Immature natural killer cell (primary cell): Measurements from ENCODE around the gene CDH23. TPM values are rescaled to one million over a fixed set of nuclear protein-coding genes. Genes with fewer than 3 reads are reported as not detected.

Experiments
- DNase-seq, 3 donors: peaks; one replicate each; pipeline ENCODE4 v3.0.0; 2022; ENCODE audit warnings: mixed read lengths in 1 of 3
- H3K27ac Mint-ChIP-seq, 6 donors: one replicate each; pipeline ENCODE4 v1.8.0; 2020; ENCODE audit warnings: mixed read lengths in 6 of 6, mild to moderate bottlenecking in 5 of 6, inconsistent platforms in 4 of 6, moderate library complexity in 3 of 6
- H3K27me3 Mint-ChIP-seq, 3 donors: one replicate each; pipeline ENCODE4 v1.8.0; 2020 to 2021; ENCODE audit warnings: low read depth in 3 of 3, mild to moderate bottlenecking in 3 of 3, mixed read lengths in 3 of 3, moderate library complexity in 3 of 3, inconsistent platforms in 1 of 3
- H3K36me3 Mint-ChIP-seq, 3 donors: one replicate each; pipeline ENCODE4 v1.8.0; 2020; ENCODE audit warnings: mixed read lengths in 3 of 3, inconsistent platforms in 2 of 3, mild to moderate bottlenecking in 2 of 3
- H3K4me1 Mint-ChIP-seq, 2 donors: one replicate each; pipeline ENCODE4 v1.8.0; 2020; ENCODE audit warnings: inconsistent platforms in 2 of 2, mild to moderate bottlenecking in 2 of 2, mixed read lengths in 2 of 2, moderate library complexity in 1 of 2
- H3K4me3 Mint-ChIP-seq, 5 donors: one replicate each; pipeline ENCODE4 v1.8.0; 2020; ENCODE audit warnings: mild to moderate bottlenecking in 5 of 5, mixed read lengths in 5 of 5, inconsistent platforms in 3 of 5, moderate library complexity in 3 of 5
- H3K9me3 Mint-ChIP-seq, 6 donors: one replicate each; pipeline ENCODE4 v1.8.0; 2020; ENCODE audit warnings: mild to moderate bottlenecking in 6 of 6, mixed read lengths in 6 of 6, inconsistent platforms in 4 of 6, moderate library complexity in 3 of 6
- polyA plus RNA-seq, 3 donors: library from polyadenylated mRNA; unstranded; fragments of 300-500 nt; fragmentation: Illumina TruSeq; gene quantifications; one replicate each; pipeline ENCODE4 v1.2.3, GENCODE V29; 2021

The CDH23 gene
- polyA plus RNA-seq, 3 donors from 2014 or later = 0.47 to 0.59 TPM; not detected in 1

DNA sequence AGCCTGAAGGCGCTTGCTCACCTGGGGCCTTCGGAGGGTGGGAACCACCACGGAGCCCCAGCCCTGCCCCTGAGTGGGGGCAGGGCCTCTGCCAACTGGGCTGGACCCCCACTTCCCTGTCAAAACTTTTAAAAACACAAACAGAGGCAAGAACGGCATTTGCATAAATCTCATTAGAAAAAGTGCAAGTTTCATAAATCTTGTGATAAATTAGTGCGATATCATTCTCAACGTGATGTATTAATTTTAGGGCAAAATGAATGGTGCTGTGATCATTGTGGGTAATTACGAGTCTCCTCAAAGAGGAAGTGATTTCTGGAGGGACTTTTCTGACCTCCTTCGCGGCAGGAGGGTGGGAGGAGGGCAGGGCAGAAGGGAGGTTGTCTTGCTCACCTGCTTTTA, 98.3 kb downstream of the CDH23 start:
- DNase-seq = no peak
- H3K27ac Mint-ChIP-seq = no peak overlapping the region
- H3K4me1 Mint-ChIP-seq = no peaks in the 10 kb centered on the region
- no peak overlapping the region for H3K4me3 Mint-ChIP-seq
- H3K36me3 Mint-ChIP-seq = no peaks in the 10 kb centered on the region
- peaks cover 0 to 5% (median 4%) of the 10 kb centered on the region in 3 donors for H3K27me3 Mint-ChIP-seq
- no peaks in the 10 kb centered on the region for H3K9me3 Mint-ChIP-seq

DNA sequence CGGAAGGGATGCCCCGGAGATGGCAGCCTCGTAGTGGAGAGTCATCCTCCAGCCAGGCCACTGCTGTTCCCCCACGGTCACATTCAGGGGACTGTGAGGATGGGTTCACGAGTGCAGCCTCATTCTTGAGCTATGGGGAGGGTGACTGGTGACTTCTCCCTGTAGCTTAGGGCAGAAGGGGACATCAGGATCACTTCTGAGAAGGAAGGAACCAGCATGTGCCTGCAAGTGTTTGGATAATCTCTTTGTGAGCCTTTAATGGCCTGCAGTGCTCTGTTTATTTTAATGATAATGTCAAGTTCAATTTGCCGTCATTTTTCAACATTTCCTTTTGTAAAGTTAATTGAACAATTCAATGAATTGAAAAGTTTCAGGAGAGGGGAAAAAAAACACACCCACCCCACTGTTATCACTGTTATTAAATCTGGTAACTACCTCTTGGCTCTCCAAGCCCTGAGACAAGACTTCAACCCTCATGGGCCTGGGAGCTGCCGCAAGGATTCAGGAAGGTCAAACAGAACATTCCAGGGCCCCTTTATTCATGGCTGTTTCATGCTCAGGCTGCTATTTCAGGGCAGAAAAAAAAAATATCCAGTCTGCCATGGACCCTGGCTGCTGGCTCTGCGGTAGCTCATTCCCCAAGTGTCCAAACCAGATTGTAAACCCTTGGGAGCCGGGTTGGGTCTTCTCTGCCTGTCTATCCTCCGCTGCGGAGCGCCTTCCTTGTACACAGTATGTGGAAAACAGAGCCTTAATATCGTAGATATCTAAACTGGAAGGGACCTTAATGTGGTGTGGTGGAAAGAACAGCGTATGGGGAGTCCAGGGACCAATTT, 100.4 kb downstream of the CDH23 start:
- no peak overlapping the region for H3K4me3 Mint-ChIP-seq
- no peaks in the 10 kb centered on the region for H3K9me3 Mint-ChIP-seq
- no peak for DNase-seq
- H3K27me3 Mint-ChIP-seq = peaks cover 0 to 7% (median 4%) of the 10 kb centered on the region in 3 donors
- H3K4me1 Mint-ChIP-seq = no peaks in the 10 kb centered on the region
- H3K36me3 Mint-ChIP-seq = no peaks in the 10 kb centered on the region
- no peak overlapping the region for H3K27ac Mint-ChIP-seq

DNA sequence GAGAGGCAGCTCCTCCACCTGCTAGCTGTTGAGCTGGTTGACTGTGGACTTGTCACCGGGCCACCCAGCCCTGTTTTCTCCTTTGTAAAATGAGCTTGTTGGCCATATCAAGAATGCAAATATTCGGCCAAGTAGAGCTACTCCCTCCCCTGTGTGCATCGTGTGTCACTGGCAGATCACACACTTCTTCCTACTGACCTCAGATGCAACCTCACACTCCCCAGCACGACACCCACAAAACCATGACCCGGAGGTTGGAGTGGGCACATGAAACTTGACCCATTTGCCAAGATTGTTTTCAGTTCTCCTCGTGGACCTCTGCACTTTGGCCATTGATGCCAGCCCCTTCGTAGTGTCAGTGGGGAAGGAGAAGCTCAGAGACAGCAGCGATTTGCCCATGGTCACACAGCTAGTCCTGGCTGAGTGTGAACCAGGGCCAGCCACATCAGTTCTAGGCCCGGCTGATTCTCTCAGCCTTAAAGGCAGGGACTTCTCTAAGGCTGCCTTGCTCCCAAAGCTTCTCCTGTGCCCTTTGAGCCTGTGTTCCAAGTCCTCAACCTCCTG, 101.1 kb downstream of the CDH23 start:
- peaks cover 0 to 7% (median 4%) of the 10 kb centered on the region in 3 donors for H3K27me3 Mint-ChIP-seq
- no peaks in the 10 kb centered on the region for H3K36me3 Mint-ChIP-seq
- no peaks in the 10 kb centered on the region for H3K9me3 Mint-ChIP-seq
- H3K4me1 Mint-ChIP-seq = no peaks in the 10 kb centered on the region
- DNase-seq = no peak
- no peak overlapping the region for H3K4me3 Mint-ChIP-seq
- H3K27ac Mint-ChIP-seq = no peak overlapping the region

DNA sequence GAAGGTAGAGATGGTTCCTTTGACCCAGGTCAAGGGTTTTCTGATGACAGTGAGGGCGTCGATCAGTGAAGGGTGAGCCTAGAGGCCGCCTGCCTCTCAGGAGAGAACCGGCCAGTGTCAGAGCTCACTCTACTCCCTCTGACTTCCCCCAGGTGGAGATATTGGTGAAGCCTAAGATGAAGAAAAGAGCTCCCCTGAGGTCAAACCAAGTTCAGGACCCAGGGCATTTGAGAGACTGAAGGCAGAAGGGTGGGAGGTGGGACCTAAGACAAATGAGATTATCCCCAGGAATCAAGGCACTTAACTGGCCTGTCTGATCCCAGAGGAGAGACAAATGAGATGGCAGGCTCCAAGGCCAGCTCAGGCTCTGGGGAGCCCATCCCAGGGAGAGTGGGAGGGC, 104.7 kb downstream of the CDH23 start:
- no peak for DNase-seq
- Mint-ChIP-seq H3K4me3 (no peak overlapping the region), H3K27me3 (peaks cover 2 to 5% (median 4%) of the 10 kb centered on the region in 3 donors), H3K36me3 (no peaks in the 10 kb centered on the region), H3K9me3 (no peaks in the 10 kb centered on the region), H3K27ac (no peak overlapping the region), H3K4me1 (no peaks in the 10 kb centered on the region)

DNA sequence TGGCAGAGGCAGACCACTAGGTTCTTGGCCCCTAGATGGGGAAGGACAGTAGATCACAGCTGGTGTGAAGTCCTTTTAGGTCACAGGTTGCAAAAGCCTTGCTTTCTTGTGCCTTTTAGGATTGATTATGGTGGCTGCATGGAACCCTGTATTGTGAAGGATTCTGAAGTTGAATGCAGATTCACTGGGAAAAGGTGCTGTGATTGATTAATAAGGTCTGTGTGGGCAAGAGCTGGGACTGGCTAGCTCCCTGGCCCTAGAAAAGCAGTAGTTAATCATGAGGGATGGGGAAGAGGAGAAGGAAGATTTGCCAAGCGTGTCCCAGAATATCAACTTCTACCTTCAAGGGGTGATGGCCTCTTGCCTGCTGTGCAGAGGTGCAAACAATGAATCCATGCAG, 105.5 kb downstream of the CDH23 start:
- H3K27me3 Mint-ChIP-seq = peaks cover 2 to 5% (median 3%) of the 10 kb centered on the region in 3 donors
- no peak overlapping the region for H3K27ac Mint-ChIP-seq
- no peaks in the 10 kb centered on the region for H3K4me1 Mint-ChIP-seq
- H3K4me3 Mint-ChIP-seq = no peak overlapping the region
- DNase-seq = no peak
- no peaks in the 10 kb centered on the region for H3K9me3 Mint-ChIP-seq
- no peaks in the 10 kb centered on the region for H3K36me3 Mint-ChIP-seq

DNA sequence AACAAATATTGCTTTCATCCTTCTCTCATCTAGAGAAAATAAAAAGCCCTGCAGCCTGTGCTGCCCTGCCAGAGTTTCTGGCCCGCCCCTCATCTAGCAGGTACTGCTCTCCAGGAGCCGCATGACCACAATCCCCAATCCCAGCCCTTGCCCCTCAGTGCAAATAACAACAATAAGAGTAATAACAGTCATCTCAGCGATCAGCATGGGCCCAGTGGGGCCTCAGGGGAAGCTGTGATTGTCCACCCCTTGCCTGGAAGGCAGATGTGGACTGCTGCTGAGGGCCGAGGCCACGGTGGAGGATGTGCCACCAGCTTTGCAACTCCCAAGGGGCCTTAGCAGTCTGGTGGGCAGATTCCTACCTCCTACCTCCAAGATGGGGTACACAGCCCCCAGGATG, 106.1 kb downstream of the CDH23 start:
- H3K9me3 Mint-ChIP-seq = no peaks in the 10 kb centered on the region
- peaks cover 2 to 3% (median 2%) of the 10 kb centered on the region in 3 donors for H3K27me3 Mint-ChIP-seq
- DNase-seq = no peak
- no peaks in the 10 kb centered on the region for H3K4me1 Mint-ChIP-seq
- H3K4me3 Mint-ChIP-seq = no peak overlapping the region
- no peaks in the 10 kb centered on the region for H3K36me3 Mint-ChIP-seq
- no peak overlapping the region for H3K27ac Mint-ChIP-seq

DNA sequence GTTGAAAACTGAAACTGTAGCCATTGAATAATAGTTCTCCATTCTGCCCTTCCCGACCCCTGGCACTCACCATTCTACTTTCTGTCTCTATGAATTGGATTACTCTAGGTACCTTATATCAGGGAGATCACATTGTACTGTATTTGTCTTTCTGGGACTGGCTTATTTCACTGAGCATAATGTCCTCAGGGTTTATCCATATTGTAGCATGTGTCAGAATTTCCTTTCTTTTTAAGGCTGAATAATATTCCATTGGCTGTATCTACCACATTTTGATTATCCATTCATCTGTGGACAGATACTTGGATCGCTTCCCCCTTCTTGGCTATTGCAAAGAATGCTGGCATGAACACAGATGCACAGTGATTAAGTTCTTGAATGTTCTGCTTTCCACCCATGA, 107.4 kb downstream of the CDH23 start:
- Mint-ChIP-seq H3K9me3 (no peaks in the 10 kb centered on the region), H3K36me3 (no peaks in the 10 kb centered on the region), H3K4me3 (no peak overlapping the region), H3K4me1 (no peaks in the 10 kb centered on the region), H3K27me3 (peaks cover 2 to 3% (median 2%) of the 10 kb centered on the region in 3 donors), H3K27ac (no peak overlapping the region)
- DNase-seq = no peak

DNA sequence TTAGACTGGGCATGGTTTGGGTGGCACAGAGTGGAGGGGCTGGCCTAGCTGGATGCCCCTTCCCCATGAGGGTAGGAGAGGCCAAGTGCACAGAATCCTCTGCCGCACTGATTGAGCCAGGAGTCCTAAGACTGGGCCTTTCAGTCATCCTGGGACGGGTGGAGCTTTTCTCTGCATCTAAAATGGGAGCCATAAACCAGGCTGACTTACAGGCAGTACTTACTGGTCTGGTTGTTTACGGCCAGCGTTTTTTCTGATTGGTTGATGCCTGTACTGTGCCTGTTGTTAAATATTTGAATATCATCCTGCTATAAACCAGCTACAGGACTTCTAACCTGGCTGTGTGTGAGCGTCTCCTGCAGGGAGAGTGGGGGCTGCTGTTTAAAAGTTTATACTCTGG, 107.8 kb downstream of the CDH23 start:
- H3K27ac Mint-ChIP-seq = no peak overlapping the region
- H3K27me3 Mint-ChIP-seq = peaks cover 2 to 3% (median 2%) of the 10 kb centered on the region in 3 donors
- no peak for DNase-seq
- H3K4me3 Mint-ChIP-seq = no peak overlapping the region
- no peaks in the 10 kb centered on the region for H3K4me1 Mint-ChIP-seq
- no peaks in the 10 kb centered on the region for H3K36me3 Mint-ChIP-seq
- no peaks in the 10 kb centered on the region for H3K9me3 Mint-ChIP-seq

DNA sequence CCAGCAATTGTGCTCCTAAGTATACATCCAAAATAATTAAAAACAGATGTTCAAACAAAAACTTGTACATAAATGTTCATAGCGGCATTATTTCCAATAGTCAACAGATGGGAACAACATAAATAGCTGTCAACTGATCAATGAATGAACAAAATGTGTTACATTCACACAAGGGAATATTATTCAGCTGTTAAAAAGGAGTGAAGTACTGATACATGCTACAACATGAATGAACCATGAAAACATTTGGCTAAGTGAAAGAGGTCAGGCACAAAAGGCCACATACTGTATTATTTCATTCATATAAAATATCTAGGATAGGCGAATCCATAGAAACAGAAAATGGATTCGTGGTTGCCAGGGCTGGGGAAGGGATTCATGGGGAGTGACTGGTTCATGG, 109.1 kb downstream of the CDH23 start:
- Mint-ChIP-seq H3K27me3 (peaks cover 0 to 3% (median 2%) of the 10 kb centered on the region in 3 donors), H3K4me3 (no peak overlapping the region), H3K9me3 (no peaks in the 10 kb centered on the region), H3K4me1 (no peaks in the 10 kb centered on the region), H3K27ac (no peak overlapping the region), H3K36me3 (no peaks in the 10 kb centered on the region)
- no peak for DNase-seq

DNA sequence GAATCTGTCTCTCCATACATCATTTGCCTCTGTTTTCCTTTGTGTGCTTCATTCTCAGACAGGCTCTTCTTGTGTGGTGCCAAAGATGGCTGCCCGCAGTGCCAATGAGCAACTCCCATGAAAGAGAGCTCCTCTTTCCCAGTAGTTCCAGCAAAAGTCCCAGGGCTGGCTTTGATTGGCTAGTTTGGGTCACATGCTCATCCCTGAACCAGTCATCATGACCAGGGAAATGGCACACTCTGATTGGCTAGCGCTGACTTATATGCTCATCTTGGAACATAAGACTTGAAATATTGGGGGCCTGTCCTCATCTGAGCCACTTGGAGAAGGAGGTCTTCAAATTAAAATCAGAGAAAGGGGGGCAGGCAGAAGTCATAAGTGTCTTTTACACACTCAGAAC, 112.7 kb downstream of the CDH23 start:
- no peak overlapping the region for H3K27ac Mint-ChIP-seq
- H3K36me3 Mint-ChIP-seq = no peaks in the 10 kb centered on the region
- no peaks in the 10 kb centered on the region for H3K9me3 Mint-ChIP-seq
- H3K4me1 Mint-ChIP-seq = no peaks in the 10 kb centered on the region
- DNase-seq = no peak
- H3K4me3 Mint-ChIP-seq = no peak overlapping the region
- peaks cover 0 to 3% (median 2%) of the 10 kb centered on the region in 3 donors for H3K27me3 Mint-ChIP-seq

DNA sequence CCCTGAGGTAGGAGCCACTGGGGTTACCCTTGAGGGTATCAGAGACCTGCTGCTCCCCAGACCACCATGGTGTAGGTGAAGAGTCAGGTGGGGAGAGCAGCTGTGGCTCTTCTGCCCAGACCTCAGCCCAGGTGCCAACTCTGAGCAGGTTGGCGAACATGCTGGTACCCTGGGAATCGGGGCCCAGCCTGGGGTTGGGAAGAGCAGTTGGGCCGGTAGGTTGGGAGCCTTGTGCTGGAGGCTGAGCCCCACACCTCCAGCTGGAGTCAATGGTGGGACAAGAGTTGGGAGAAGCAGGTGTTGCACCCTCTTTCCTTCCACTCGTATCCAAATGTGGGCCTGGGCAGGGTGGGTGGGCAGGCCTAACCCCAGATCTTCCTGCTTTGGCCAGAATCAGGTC, 114.5 kb downstream of the CDH23 start:
- DNase-seq = no peak
- H3K27me3 Mint-ChIP-seq = peaks cover 0 to 3% (median 0%) of the 10 kb centered on the region in 3 donors
- no peaks in the 10 kb centered on the region for H3K36me3 Mint-ChIP-seq
- H3K9me3 Mint-ChIP-seq = no peaks in the 10 kb centered on the region
- no peak overlapping the region for H3K4me3 Mint-ChIP-seq
- H3K27ac Mint-ChIP-seq = no peak overlapping the region
- no peaks in the 10 kb centered on the region for H3K4me1 Mint-ChIP-seq

DNA sequence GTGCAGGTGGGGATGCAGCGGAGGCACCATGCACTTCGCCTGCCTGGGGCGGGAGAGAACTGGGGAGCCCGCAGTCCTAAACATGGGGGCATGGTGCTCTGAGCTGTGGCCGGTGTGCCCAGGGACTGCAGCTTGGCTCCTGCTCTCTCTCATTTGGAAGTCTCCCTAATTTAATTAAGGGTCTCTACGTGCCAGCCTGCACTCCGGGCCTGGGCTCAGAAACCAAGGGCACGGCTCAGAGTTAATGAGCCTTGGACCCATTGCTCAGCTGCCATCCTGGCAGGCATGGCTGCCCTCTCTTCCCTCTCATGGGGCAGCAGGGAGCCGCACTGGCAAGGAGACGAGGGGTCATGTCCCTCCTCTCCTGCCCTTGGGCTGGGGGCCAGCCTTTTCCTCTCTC, 115.6 kb downstream of the CDH23 start:
- no peaks in the 10 kb centered on the region for H3K4me1 Mint-ChIP-seq
- H3K4me3 Mint-ChIP-seq = no peak overlapping the region
- H3K27ac Mint-ChIP-seq = no peak overlapping the region
- H3K27me3 Mint-ChIP-seq = peaks cover 0 to 3% (median 0%) of the 10 kb centered on the region in 3 donors
- H3K36me3 Mint-ChIP-seq = no peaks in the 10 kb centered on the region
- DNase-seq = no peak
- no peaks in the 10 kb centered on the region for H3K9me3 Mint-ChIP-seq

DNA sequence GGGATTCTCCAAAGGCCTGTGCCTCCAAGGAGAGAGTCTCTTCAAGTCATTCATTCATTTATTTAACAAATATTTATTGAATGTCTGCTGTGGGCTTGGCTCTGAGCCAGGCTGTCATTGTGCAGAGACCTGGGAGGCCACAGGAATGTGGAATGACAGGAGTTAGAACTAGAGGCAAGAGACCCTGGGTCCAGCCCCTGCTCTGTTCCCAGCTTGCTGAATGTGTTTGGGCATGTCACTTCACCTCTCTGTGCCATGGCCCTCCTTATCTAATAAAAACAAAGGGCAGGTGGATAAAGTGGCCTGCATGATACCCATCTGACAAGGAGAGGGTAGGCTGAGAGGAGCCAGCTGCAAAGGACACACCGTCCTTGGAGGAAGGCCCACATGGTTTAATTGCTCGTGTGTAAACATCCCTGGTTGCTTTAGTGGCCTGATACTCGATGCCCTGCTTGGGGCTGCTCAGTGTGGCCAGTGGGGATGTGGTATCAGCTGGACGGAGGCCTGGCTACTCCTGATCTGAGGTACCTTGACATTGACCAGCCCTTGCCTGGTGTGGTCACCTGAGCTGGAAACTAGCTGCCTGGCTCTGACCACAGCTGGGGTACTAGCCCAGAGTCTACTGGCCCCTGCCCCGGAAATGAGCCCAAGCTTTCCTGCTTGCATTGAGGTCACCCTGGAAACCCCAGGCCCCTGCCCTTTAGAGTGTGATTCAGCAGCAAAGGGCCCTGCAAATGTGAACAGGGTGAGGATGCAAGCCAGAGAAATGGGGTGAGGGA, 116.2 kb downstream of the CDH23 start:
- no peaks in the 10 kb centered on the region for H3K9me3 Mint-ChIP-seq
- H3K4me3 Mint-ChIP-seq = no peak overlapping the region
- no peak for DNase-seq
- no peaks in the 10 kb centered on the region for H3K36me3 Mint-ChIP-seq
- no peak overlapping the region for H3K27ac Mint-ChIP-seq
- H3K4me1 Mint-ChIP-seq = no peaks in the 10 kb centered on the region
- H3K27me3 Mint-ChIP-seq = no peaks in the 10 kb centered on the region

DNA sequence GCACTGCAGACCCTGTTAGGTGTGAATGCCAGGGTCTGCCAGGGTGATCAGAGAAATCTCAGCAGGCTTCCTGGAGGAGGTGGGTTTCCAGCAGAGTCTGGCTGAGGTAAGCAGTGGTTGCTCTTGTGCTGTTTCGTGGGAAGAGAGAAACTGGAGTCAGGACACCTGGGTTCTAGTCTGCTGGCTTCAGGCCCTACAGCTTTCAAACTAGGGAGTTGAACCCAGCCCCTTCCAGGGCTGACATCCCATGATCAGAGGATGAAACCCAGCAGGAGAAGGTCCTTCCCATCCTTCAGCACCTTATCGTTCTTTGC, 116.8 kb downstream of the CDH23 start:
- no peak for DNase-seq
- no peak overlapping the region for H3K27ac Mint-ChIP-seq
- no peak overlapping the region for H3K4me3 Mint-ChIP-seq
- no peaks in the 10 kb centered on the region for H3K4me1 Mint-ChIP-seq
- H3K9me3 Mint-ChIP-seq = no peaks in the 10 kb centered on the region
- H3K27me3 Mint-ChIP-seq = no peaks in the 10 kb centered on the region
- no peaks in the 10 kb centered on the region for H3K36me3 Mint-ChIP-seq
